ENCODE measurements around the gene MTIF2. TPM values are rescaled to one million over a fixed set of nuclear protein-coding genes. Genes with fewer than 3 reads are reported as not detected.

The MTIF2 gene
- total RNA-seq, 2 experiments from 2014 or later = 13.0 to 15.6 TPM

DNA sequence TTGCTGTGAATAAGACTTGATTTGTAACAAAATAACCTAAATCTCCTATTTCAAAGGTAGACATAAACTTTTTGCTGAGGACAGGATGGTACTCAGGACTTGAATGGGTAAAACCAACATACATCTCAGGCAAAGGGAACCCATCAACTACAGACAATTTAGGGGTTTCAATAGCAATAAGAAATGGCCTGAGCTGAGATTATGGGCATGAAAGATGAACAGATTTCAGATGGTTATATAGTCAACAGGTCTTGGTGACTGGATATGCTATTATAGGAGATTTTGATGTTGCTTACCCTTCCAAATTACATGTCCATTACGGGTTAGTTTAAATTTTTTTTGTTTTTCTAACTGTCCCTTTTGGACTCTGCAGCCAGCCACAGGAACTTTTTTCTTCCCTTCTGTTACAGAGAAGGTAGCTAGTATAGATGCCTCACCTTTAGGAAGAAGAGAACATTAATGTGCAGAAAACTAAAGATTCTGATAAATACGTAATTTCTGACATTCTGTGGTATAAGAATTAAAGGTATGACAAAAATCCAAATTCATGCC lies 32.0 kb downstream of the MTIF2 start:
- H3K4me1 ChIP-seq (ENCODE audit: insufficient read depth, low read length) = peaks cover 16% of the 10 kb centered on the region
- ChIA-PET POLR2A (no interaction called here), CTCF (no interaction called here)
- TF ChIP-seq, protein P1, sequence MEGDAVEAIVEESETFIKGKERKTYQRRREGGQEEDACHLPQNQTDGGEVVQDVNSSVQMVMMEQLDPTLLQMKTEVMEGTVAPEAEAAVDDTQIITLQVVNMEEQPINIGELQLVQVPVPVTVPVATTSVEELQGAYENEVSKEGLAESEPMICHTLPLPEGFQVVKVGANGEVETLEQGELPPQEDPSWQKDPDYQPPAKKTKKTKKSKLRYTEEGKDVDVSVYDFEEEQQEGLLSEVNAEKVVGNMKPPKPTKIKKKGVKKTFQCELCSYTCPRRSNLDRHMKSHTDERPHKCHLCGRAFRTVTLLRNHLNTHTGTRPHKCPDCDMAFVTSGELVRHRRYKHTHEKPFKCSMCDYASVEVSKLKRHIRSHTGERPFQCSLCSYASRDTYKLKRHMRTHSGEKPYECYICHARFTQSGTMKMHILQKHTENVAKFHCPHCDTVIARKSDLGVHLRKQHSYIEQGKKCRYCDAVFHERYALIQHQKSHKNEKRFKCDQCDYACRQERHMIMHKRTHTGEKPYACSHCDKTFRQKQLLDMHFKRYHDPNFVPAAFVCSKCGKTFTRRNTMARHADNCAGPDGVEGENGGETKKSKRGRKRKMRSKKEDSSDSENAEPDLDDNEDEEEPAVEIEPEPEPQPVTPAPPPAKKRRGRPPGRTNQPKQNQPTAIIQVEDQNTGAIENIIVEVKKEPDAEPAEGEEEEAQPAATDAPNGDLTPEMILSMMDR (IDR thresholded peaks at IDR 0.05) = no peak
- ATAC-seq (ENCODE audit: poor library complexity) = no peak
- no peak overlapping the region for H3K4me3 ChIP-seq (ENCODE audit: low read length)
- no peaks in the 10 kb centered on the region for H3K27me3 ChIP-seq (ENCODE audit: control insufficient read depth in 1 of 2, insufficient read depth in 2 of 2, low read length in 2 of 2)
- peak overlapping the region; percentile 92 for H3K27ac Mint-ChIP-seq
- H3K9me3 Mint-ChIP-seq = no peaks in the 10 kb centered on the region
- no peaks in the 10 kb centered on the region for H3K9me3 ChIP-seq (ENCODE audit: control insufficient read depth in 1 of 2, insufficient read depth in 1 of 2, low read length in 2 of 2)
- intact Hi-C loops (cut with DNase I, micrococcal nuclease) = loop anchor here in 1 of 2 experiments (5.0 to 10.0 kb wide), 3 partner anchors 180 to 1452 kb away; partner anchors contain the start of genes ASB3, CCDC88A and ERLEC1
- H3K36me3 Mint-ChIP-seq (ENCODE audit: low read depth) = peaks cover 67% of the 10 kb centered on the region
- H3K27me3 Mint-ChIP-seq = no peaks in the 10 kb centered on the region
- peaks cover 46% of the 10 kb centered on the region for H3K4me1 Mint-ChIP-seq (ENCODE audit: low read depth)
- H3K4me3 Mint-ChIP-seq = no peak overlapping the region
- no peak overlapping the region for H3K27ac ChIP-seq (ENCODE audit: low read depth in 1 of 2, low read length in 2 of 2)
- H3K36me3 ChIP-seq (ENCODE audit: insufficient read depth, low read length) = peaks cover 52% of the 10 kb centered on the region
- no peak for DNase-seq

DNA sequence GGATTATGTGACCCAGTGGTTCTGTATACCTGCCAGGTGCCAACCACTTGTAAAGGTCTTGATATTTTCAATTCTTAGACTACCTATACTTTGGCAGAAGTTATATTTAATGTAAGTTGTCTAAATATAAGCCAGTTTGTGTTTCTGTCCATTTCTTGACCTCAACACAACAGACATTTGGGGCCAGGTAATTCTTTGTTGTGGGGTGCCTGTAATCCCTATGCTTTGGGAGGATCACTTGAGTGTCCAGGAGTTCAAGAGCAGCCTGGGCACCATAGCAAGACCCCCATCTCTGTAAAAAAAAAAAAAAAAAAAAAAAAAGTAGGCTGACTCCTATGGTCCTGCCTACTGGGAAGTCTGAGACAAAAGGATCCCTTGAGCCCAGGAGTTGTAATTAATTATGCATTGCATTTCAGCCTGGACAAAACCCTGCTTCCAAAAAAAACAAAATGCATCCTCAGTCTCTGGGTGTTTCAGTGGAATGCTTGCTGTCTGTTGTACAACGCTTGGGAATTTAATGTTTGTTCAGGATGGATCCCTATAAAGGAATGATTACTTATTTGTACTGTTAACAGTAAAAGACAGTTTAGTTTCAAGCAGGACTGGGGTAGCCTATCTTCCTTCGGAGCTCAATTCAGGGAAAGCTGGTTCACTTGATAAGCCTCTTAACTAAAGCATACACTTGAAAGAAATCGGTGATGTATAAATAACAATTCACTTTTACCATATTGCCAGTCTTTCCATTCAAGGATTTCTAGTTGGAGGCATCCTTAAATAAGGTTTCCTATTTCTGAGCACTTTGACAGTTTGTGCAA lies 33.1 kb downstream of the MTIF2 start:
- peak overlapping the region in 1 of 2 donors; percentile 10 for H3K27ac ChIP-seq (ENCODE audit: low read depth in 1 of 2, low read length in 2 of 2)
- H3K4me3 ChIP-seq (ENCODE audit: low read length) = no peak overlapping the region
- DNase-seq (no peak), ATAC-seq (ENCODE audit: poor library complexity) (no peak)
- ChIA-PET CTCF (no interaction called here), POLR2A (no interaction called here)
- Mint-ChIP-seq H3K4me3 (peak overlapping the region; percentile 45), H3K36me3 (ENCODE audit: low read depth) (peaks cover 70% of the 10 kb centered on the region), H3K27me3 (no peaks in the 10 kb centered on the region), H3K4me1 (ENCODE audit: low read depth) (peaks cover 58% of the 10 kb centered on the region), H3K27ac (peak overlapping the region; percentile 92), H3K9me3 (no peaks in the 10 kb centered on the region)
- H3K9me3 ChIP-seq (ENCODE audit: control insufficient read depth in 1 of 2, insufficient read depth in 1 of 2, low read length in 2 of 2) = no peaks in the 10 kb centered on the region
- TF ChIP-seq, protein P1 (IDR thresholded peaks at IDR 0.05) = no peak
- peaks cover 51% of the 10 kb centered on the region for H3K36me3 ChIP-seq (ENCODE audit: insufficient read depth, low read length)
- no peaks in the 10 kb centered on the region for H3K27me3 ChIP-seq (ENCODE audit: control insufficient read depth in 1 of 2, insufficient read depth in 2 of 2, low read length in 2 of 2)
- peaks cover 23% of the 10 kb centered on the region for H3K4me1 ChIP-seq (ENCODE audit: insufficient read depth, low read length)
- intact Hi-C loops (cut with DNase I, micrococcal nuclease) = loop anchor here in 1 of 2 experiments (5.0 to 10.0 kb wide), 3 partner anchors 181 to 1451 kb away; partner anchors contain the start of genes ASB3, CCDC88A and ERLEC1

DNA sequence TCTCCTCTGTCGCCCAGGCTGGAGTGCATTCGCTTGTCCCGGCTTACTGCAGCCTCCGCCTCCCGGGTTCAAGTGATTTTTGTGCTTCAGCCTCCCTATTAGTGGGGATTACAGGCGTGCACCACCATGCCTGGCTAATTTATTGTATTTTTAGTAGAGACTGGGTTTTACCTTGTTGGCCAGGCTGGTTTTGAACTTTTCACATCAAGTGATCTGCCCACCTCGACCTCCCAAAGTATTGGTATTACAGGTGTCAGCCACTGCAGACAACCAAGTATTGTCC lies 35.4 kb downstream of the MTIF2 start:
- Histone ChIP-seq H3K4me3 (ENCODE audit: low read length) (peak overlapping the region; percentile 77), H3K36me3 (ENCODE audit: insufficient read depth, low read length) (peaks cover 42% of the 10 kb centered on the region), H3K4me1 (ENCODE audit: insufficient read depth, low read length) (peaks cover 23% of the 10 kb centered on the region), H3K27ac (ENCODE audit: low read depth in 1 of 2, low read length in 2 of 2) (peak overlapping the region; percentile 97 to 100), H3K27me3 (ENCODE audit: control insufficient read depth in 1 of 2, insufficient read depth in 2 of 2, low read length in 2 of 2) (no peaks in the 10 kb centered on the region), H3K9me3 (ENCODE audit: control insufficient read depth in 1 of 2, insufficient read depth in 1 of 2, low read length in 2 of 2) (no peaks in the 10 kb centered on the region)
- H3K27ac Mint-ChIP-seq = peak overlapping the region; percentile 92
- DNase-seq = no peak
- no peak for ATAC-seq (ENCODE audit: poor library complexity)
- no peaks in the 10 kb centered on the region for H3K27me3 Mint-ChIP-seq
- TF ChIP-seq, protein P1 (IDR thresholded peaks at IDR 0.05) = no peak
- intact Hi-C loops (cut with DNase I, micrococcal nuclease) = loop anchor here (2.0 to 10.0 kb wide), 8 partner anchors 33 to 1449 kb away; partner anchors contain the start of genes CFAP36 (in 2 of the 2), ASB3 (in 1 of the 2), ERLEC1 (in 1 of the 2) and PPP4R3B (in 1 of the 2)
- CTCF ChIA-PET = no interaction called here
- peaks cover 63% of the 10 kb centered on the region for H3K36me3 Mint-ChIP-seq (ENCODE audit: low read depth)
- POLR2A ChIA-PET = no interaction called here
- H3K4me3 Mint-ChIP-seq = peak overlapping the region; percentile 95
- H3K4me1 Mint-ChIP-seq (ENCODE audit: low read depth) = peaks cover 70% of the 10 kb centered on the region
- no peaks in the 10 kb centered on the region for H3K9me3 Mint-ChIP-seq

Measured in CD4-positive, alpha-beta T cell (primary cell).